Astrocyte (in vitro differentiated cells and primary cell): ENCODE results near the gene KCNMA1. TPM values are rescaled to one million over a fixed set of nuclear protein-coding genes. Genes with fewer than 3 reads are reported as not detected.

ENCODE experiments used
- DNase-seq: peaks from one replicate; pipeline ENCODE4 v3.0.0-alpha.2; 2010; ENCODE audit warnings: low read depth
- FAIRE-seq: peaks from 2 replicates; lab custom pipeline; 2011; peaks lifted over from hg19 to GRCh38; lab: Jason Lieb, UNC
- H2AFZ ChIP-seq: 2 replicates; pipeline ENCODE4 v1.6.0; 2012; ENCODE audit warnings: low read depth, low read length, inconsistent platforms
- H3K27ac ChIP-seq: 2 replicates; pipeline ENCODE4 v1.5.1; 2011; ENCODE audit warnings: low read depth, low read length, inconsistent platforms
- H3K27me3 ChIP-seq: 2 replicates; pipeline ENCODE4 v1.6.0; 2011; ENCODE audit warnings: low read length, inconsistent platforms; ENCODE audit not compliant: insufficient read depth
- H3K36me3 ChIP-seq: 2 replicates; pipeline ENCODE4 v1.5.1; 2011; ENCODE audit warnings: low read length, inconsistent platforms; ENCODE audit not compliant: insufficient read depth
- H3K4me1 ChIP-seq: 2 replicates; pipeline ENCODE4 v1.5.1; 2011; ENCODE audit warnings: low read length, inconsistent platforms; ENCODE audit not compliant: insufficient read depth
- H3K4me2 ChIP-seq: 2 replicates; pipeline ENCODE4 v1.6.0; 2012; ENCODE audit warnings: low read length, inconsistent platforms
- H3K4me3 ChIP-seq: 2 replicates; pipeline ENCODE4 v1.5.1; 2011; ENCODE audit warnings: low read depth, mild to moderate bottlenecking, low read length, inconsistent platforms; ENCODE audit not compliant: insufficient read depth
- H3K79me2 ChIP-seq: 2 replicates; pipeline ENCODE4 v1.6.0; 2012; ENCODE audit warnings: mild to moderate bottlenecking, low read length, inconsistent platforms; ENCODE audit not compliant: insufficient read depth
- H3K9ac ChIP-seq: 2 replicates; pipeline ENCODE4 v1.6.0; 2012; ENCODE audit warnings: mild to moderate bottlenecking, low read length, inconsistent platforms
- H3K9me3 ChIP-seq: 2 replicates; pipeline ENCODE4 v1.5.1; 2012; ENCODE audit warnings: low read depth, mild to moderate bottlenecking, low read length, inconsistent platforms; ENCODE audit not compliant: insufficient read depth
- H4K20me1 ChIP-seq: 2 replicates; pipeline ENCODE4 v1.6.0; 2012; ENCODE audit warnings: low read length, inconsistent platforms; ENCODE audit not compliant: insufficient read depth
- H3K27ac Mint-ChIP-seq: one replicate; pipeline ENCODE4 v1.8.0; 2021; ENCODE audit warnings: mild to moderate bottlenecking, mixed read lengths; ENCODE audit not compliant: unreplicated experiment
- H3K27me3 Mint-ChIP-seq: one replicate; pipeline ENCODE4 v1.8.0; 2021; ENCODE audit warnings: low read depth, mixed read lengths; ENCODE audit not compliant: unreplicated experiment
- H3K36me3 Mint-ChIP-seq: one replicate; pipeline ENCODE4 v1.8.0; 2021; ENCODE audit warnings: low read depth, mixed read lengths; ENCODE audit not compliant: unreplicated experiment
- H3K4me1 Mint-ChIP-seq: one replicate; pipeline ENCODE4 v1.8.0; 2021; ENCODE audit warnings: low read depth, mixed read lengths; ENCODE audit not compliant: unreplicated experiment
- H3K4me3 Mint-ChIP-seq: one replicate; pipeline ENCODE4 v1.8.0; 2021; ENCODE audit warnings: mild to moderate bottlenecking, moderate library complexity, mixed read lengths; ENCODE audit not compliant: unreplicated experiment
- H3K9me3 Mint-ChIP-seq: one replicate; pipeline ENCODE4 v1.8.0; 2021; ENCODE audit warnings: mild to moderate bottlenecking, mixed read lengths; ENCODE audit not compliant: unreplicated experiment
- CTCF ChIP-seq: IDR thresholded peaks from 2 replicates; pipeline ENCODE4 v1.5.1; 2011; ENCODE audit warnings: low read depth, mild to moderate bottlenecking, inconsistent platforms, low read length, moderate library complexity; ENCODE audit not compliant: insufficient read depth
- EZH2 ChIP-seq: IDR thresholded peaks from 2 replicates; pipeline ENCODE4 v1.6.1; 2012; ENCODE audit warnings: mild to moderate bottlenecking, low read length, inconsistent platforms; ENCODE audit not compliant: insufficient read depth
- total RNA-seq: library from RNA; stranded (reverse); gene quantifications from 2 replicates; pipeline ENCODE4 v1.2.1, GENCODE V29; 2021

Gene KCNMA1
- total RNA-seq, 1 donor from 2014 or later = 45.8 TPM

DNA sequence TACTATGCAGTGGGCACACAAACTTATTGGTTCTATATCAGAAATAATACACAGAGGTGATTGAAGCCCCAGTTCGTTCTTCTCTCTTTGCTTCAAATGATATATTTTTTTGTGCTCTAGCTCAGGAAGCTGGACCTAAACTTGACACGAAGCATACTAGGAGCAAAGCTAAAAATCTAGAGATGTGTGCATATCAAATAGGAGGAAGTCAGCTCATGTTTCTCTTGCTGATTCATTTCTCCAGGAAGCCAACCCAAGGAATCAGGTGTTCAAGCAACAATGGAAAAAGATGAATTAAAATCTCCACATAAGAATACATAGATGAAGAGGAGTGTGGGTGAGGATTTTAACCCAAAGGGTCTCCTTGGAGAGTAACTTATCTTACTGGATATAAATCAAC lies 432.5 kb downstream of the KCNMA1 start:
- Mint-ChIP-seq H3K9me3 (no peaks in the 10 kb centered on the region), H3K36me3 (peaks cover 3% of the 10 kb centered on the region), H3K4me1 (peaks cover 39% of the 10 kb centered on the region), H3K27me3 (no peaks in the 10 kb centered on the region), H3K4me3 (no peak overlapping the region), H3K27ac (peak overlapping the region; percentile 27)
- Histone ChIP-seq H2AFZ (no peak overlapping the region), H3K36me3 (no peaks in the 10 kb centered on the region), H3K27me3 (no peaks in the 10 kb centered on the region), H3K4me1 (no peaks in the 10 kb centered on the region), H4K20me1 (no peaks in the 10 kb centered on the region), H3K27ac (no peak overlapping the region), H3K4me3 (no peak overlapping the region), H3K9ac (no peak overlapping the region), H3K79me2 (no peaks in the 10 kb centered on the region), H3K9me3 (no peaks in the 10 kb centered on the region), H3K4me2 (no peak overlapping the region)
- TF ChIP-seq CTCF = no peak
- TF ChIP-seq EZH2 = no peak
- DNase-seq (no peak), FAIRE-seq (peak; percentile 32)

GRCh38 chr10:77204171-77204570 lies 433.4 kb downstream of the KCNMA1 start:
- Mint-ChIP-seq H3K27me3 (no peaks in the 10 kb centered on the region), H3K9me3 (no peaks in the 10 kb centered on the region), H3K27ac (no peak overlapping the region), H3K36me3 (peaks cover 3% of the 10 kb centered on the region), H3K4me3 (no peak overlapping the region), H3K4me1 (peaks cover 39% of the 10 kb centered on the region)
- FAIRE-seq (no peak), DNase-seq (no peak)
- Histone ChIP-seq H3K27me3 (no peaks in the 10 kb centered on the region), H3K27ac (no peak overlapping the region), H3K9ac (no peak overlapping the region), H3K4me3 (no peak overlapping the region), H3K36me3 (no peaks in the 10 kb centered on the region), H3K9me3 (no peaks in the 10 kb centered on the region), H3K79me2 (no peaks in the 10 kb centered on the region), H4K20me1 (no peaks in the 10 kb centered on the region), H3K4me2 (no peak overlapping the region), H3K4me1 (no peaks in the 10 kb centered on the region), H2AFZ (no peak overlapping the region)
- TF ChIP-seq EZH2 (no peak), CTCF (no peak)

DNA sequence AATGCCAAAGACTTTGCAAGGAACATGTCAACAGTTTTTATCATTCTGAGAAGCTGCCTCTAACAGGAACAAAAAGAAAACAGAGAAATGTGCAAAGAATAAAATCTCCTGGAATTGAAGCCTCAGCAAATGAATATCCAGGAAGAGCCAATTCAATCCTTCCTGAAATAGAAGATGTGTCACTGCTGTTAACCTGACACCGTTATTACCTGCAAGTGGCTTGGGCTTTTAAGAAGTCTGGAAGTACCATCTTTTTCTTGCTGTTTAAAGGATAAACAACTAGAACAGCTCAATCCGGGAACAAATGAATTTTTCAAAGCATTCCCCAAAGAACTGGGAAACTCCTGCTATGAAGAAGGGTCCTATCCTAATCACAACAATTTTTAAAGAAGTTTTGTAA lies 434.8 kb downstream of the KCNMA1 start:
- DNase-seq = no peak
- Histone ChIP-seq H3K4me2 (no peak overlapping the region), H3K27me3 (no peaks in the 10 kb centered on the region), H3K27ac (no peak overlapping the region), H3K4me1 (no peaks in the 10 kb centered on the region), H3K9ac (no peak overlapping the region), H3K79me2 (no peaks in the 10 kb centered on the region), H3K4me3 (no peak overlapping the region), H4K20me1 (no peaks in the 10 kb centered on the region), H3K36me3 (no peaks in the 10 kb centered on the region), H2AFZ (no peak overlapping the region), H3K9me3 (no peaks in the 10 kb centered on the region)
- TF ChIP-seq CTCF (no peak), EZH2 (no peak)
- no peaks in the 10 kb centered on the region for H3K27me3 Mint-ChIP-seq
- H3K9me3 Mint-ChIP-seq = no peaks in the 10 kb centered on the region
- no peak overlapping the region for H3K4me3 Mint-ChIP-seq
- no peak overlapping the region for H3K27ac Mint-ChIP-seq
- peak; percentile 60 for FAIRE-seq
- peaks cover 3% of the 10 kb centered on the region for H3K36me3 Mint-ChIP-seq
- H3K4me1 Mint-ChIP-seq = peaks cover 39% of the 10 kb centered on the region
